B cell (primary cell): Measurements from ENCODE around the gene PTH2. TPM values are rescaled to one million over a fixed set of nuclear protein-coding genes. Genes with fewer than 3 reads are reported as not detected.

Source experiments
- ATAC-seq: fragments of 200-7000 bp; cut with Tn5 transposase; one replicate; pipeline ENCODE4 v1.10.0; 2021; ENCODE audit warnings: low read depth, mild to moderate bottlenecking, moderate number of reproducible peaks, moderate library complexity
- CTCF ChIA-PET: fragments of 350-600 bp; sonication (Branson Sonifier 250); formaldehyde crosslinking; loops from one replicate; lab custom pipeline; 2021; ENCODE audit warnings: antibody characterized with exemption, inconsistent platforms; lab: Charles Lee
- POLR2A ChIA-PET: fragments of 350-600 bp; sonication (Branson Sonifier 250); formaldehyde crosslinking; loops from one replicate; lab custom pipeline; 2021; ENCODE audit warnings: antibody characterized with exemption; lab: Charles Lee
- DNase-seq: peaks from one replicate; pipeline ENCODE4 v3.0.0; 2013
- H2AFZ ChIP-seq: 2 replicates; pipeline ENCODE4 v1.6.1; 2012; ENCODE audit warnings: mild to moderate bottlenecking, low read depth, low read length; ENCODE audit not compliant: insufficient read depth, poor library complexity, severe bottlenecking
- H3K27ac ChIP-seq, 2 donors: 1 replicate in 1 of 2; 2 replicates in 1 of 2; pipeline ENCODE4 v1.5.1; 2012 to 2013; ENCODE audit warnings: low read length in 2 of 2, mild to moderate bottlenecking in 2 of 2, moderate library complexity in 1 of 2
- H3K27me3 ChIP-seq, 4 experiments: fragments of 200-600 bp in 1 of 4; sonication (generic) in 1 of 4; replicated peaks in 1 of 4; 1 replicate in 2 of 4; 2 replicates in 2 of 4; pipeline versions ENCODE4 v1.6.1 to v1.7.0; 2013 to 2016; ENCODE audit warnings: low read length in 3 of 4, mild to moderate bottlenecking in 2 of 4, mixed read lengths in 1 of 4, moderate library complexity in 1 of 4; ENCODE audit not compliant: insufficient read depth in 4 of 4, control insufficient read depth in 3 of 4; ENCODE audit errors: control extremely low read depth in 1 of 4
- H3K36me3 ChIP-seq, 2 experiments: replicated peaks in 1 of 2; 1 replicate in 1 of 2; 2 replicates in 1 of 2; pipeline versions ENCODE4 v1.6.1 to v1.7.1; 2013; ENCODE audit warnings: low read length in 1 of 2; ENCODE audit not compliant: insufficient read depth in 2 of 2, control insufficient read depth in 1 of 2; ENCODE audit errors: control extremely low read depth in 1 of 2, extremely low read depth in 1 of 2
- H3K4me1 ChIP-seq, 2 donors: fragments of 200-600 bp in 1 of 2; sonication (generic) in 1 of 2; 1 replicate in 1 of 2; 2 replicates in 1 of 2; pipeline versions ENCODE4 v1.5.1 to v1.6.1; 2013 to 2017; ENCODE audit warnings: low read length in 2 of 2; ENCODE audit not compliant: control insufficient read depth in 2 of 2, insufficient read depth in 2 of 2
- H3K4me2 ChIP-seq: replicated peaks from 2 replicates; pipeline ENCODE3; 2012; ENCODE audit warnings: mild to moderate bottlenecking, low read depth, low read length; ENCODE audit not compliant: poor library complexity, severe bottlenecking
- H3K4me3 ChIP-seq, 5 experiments: fragments of 200-600 bp in 1 of 5; sonication (generic) in 1 of 5; 1 replicate in 3 of 5; 2 replicates in 2 of 5; pipeline versions ENCODE4 v1.5.1 to v1.7.0; 2011 to 2016; ENCODE audit warnings: low read length in 4 of 5, mild to moderate bottlenecking in 4 of 5, low read depth in 2 of 5, control low read depth in 1 of 5, moderate library complexity in 1 of 5; ENCODE audit not compliant: insufficient read depth in 1 of 5; ENCODE audit errors: control extremely low read depth in 1 of 5, extremely low read depth in 1 of 5
- H3K79me2 ChIP-seq: fragments of 200-600 bp; sonication (generic); one replicate; pipeline ENCODE4 v1.6.0; 2016; ENCODE audit warnings: low read length; ENCODE audit not compliant: control insufficient read depth, insufficient read depth
- H3K9ac ChIP-seq: fragments of 200-600 bp; sonication (generic); 2 replicates; pipeline ENCODE4 v1.6.1; 2017; ENCODE audit warnings: mild to moderate bottlenecking, low read length, moderate library complexity
- H3K9me3 ChIP-seq, 3 donors: one replicate each; pipeline versions ENCODE4 v1.6.1 to v1.7.1; 2013; ENCODE audit warnings: low read length in 2 of 3; ENCODE audit not compliant: control insufficient read depth in 2 of 3, insufficient read depth in 1 of 3; ENCODE audit errors: control extremely low read depth in 1 of 3
- H4K20me1 ChIP-seq: 2 replicates; pipeline ENCODE4 v1.6.0; 2012; ENCODE audit warnings: mild to moderate bottlenecking, low read length; ENCODE audit not compliant: insufficient read depth, control insufficient read depth, poor library complexity, severe bottlenecking
- H3K27ac Mint-ChIP-seq: one replicate; pipeline ENCODE4 v1.8.0; 2021; ENCODE audit warnings: mixed read lengths
- H3K27me3 Mint-ChIP-seq: one replicate; pipeline ENCODE4 v1.8.0; 2021; ENCODE audit warnings: mixed read lengths
- H3K4me1 Mint-ChIP-seq: one replicate; pipeline ENCODE4 v1.8.0; 2021; ENCODE audit warnings: mixed read lengths
- H3K4me3 Mint-ChIP-seq: one replicate; pipeline ENCODE4 v1.8.0; 2021; ENCODE audit warnings: mixed read lengths
- H3K9me3 Mint-ChIP-seq: one replicate; pipeline ENCODE4 v1.8.0; 2022; ENCODE audit warnings: mixed read lengths; ENCODE audit not compliant: insufficient read depth
- CTCF ChIP-seq: fragments of 200-600 bp; IDR thresholded peaks from one replicate; pipeline ENCODE4 v1.8.0; 2022; ENCODE audit warnings: antibody characterized with exemption, mild to moderate bottlenecking
- EZH2 ChIP-seq: IDR thresholded peaks from 2 replicates; pipeline ENCODE4 v1.6.1; 2012; ENCODE audit warnings: borderline replicate concordance, low read depth, mild to moderate bottlenecking, moderate library complexity, low read length; ENCODE audit not compliant: insufficient read depth, poor library complexity, severe bottlenecking
- WGBS: methylation state at CpG from one replicate; pipeline ENCODE4 v1.1.5; 2013; ENCODE audit warnings: missing lambda C conversion rate; ENCODE audit not compliant: insufficient coverage; 5-methylcytosine and 5-hydroxymethylcytosine counted together
- intact Hi-C: fragments of 100-400 bp; cut with micrococcal nuclease; formaldehyde crosslinking; loops from one replicate; pipeline ENCODE4 v1.10.0; 2022
- polyA plus RNA-seq: library from polyadenylated mRNA; depleted of rRNA; stranded (reverse); fragments of >200 nt; gene quantifications from 2 replicates; pipeline ENCODE4 v1.2.3, GENCODE V29; 2012
- total RNA-seq, 2 donors: library from RNA; stranded (reverse); fragments of 120-200 nt in 1 of 2; gene quantifications; 1 replicate in 1 of 2; 2 replicates in 1 of 2; pipeline versions ENCODE4 v1.2.3 to v1.2.4, GENCODE V29; 2013 to 2022

The PTH2 gene
- total and polyA plus RNA-seq, 2 donors (not counting 1 experiment from before 2014, with no cell fraction given) = not detected

DNA sequence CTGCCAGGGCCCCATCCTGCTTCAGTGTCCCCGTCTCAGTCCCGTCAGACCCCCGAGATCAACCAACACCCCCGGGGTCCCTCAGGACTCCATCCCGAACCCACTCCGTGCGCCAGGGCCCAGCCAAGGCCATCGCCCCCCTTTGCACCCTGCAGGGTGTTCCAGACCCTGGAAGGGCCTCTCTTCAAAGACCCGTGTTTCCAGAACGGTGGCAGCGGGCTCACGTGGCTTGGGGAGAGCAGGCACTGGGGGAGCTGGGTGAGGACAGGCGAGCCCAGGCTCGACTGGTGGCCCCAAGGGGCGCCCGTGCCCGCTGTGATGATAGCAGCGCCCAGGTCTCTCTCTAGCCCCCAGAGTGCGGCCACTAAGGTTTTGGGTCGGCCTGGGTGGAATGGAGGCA, 33.8 kb downstream of the PTH2 start:
- H3K27ac Mint-ChIP-seq = no peak overlapping the region
- POLR2A ChIA-PET = interaction anchor here (2.2 to 2.9 kb wide), 2 partner anchors 27 to 55 kb away, joined by 6 to 18 read pairs; partner anchors contain the start of genes CD37 and TEAD2
- no peak for DNase-seq

More for the DNA sequence above, 33.8 kb downstream of the PTH2 start:
- Histone ChIP-seq H3K4me2 (no peak overlapping the region), H3K4me1 (peaks cover 21 to 46% of the 10 kb centered on the region in 2 donors), H3K79me2 (no peaks in the 10 kb centered on the region), H2AFZ (no peak overlapping the region), H3K9ac (no peak overlapping the region), H3K9me3 (peaks cover 0 to 6% (median 0%) of the 10 kb centered on the region in 3 donors), H3K27me3 (no peaks in the 10 kb centered on the region), H4K20me1 (no peaks in the 10 kb centered on the region), H3K4me3 (no peak overlapping the region), H3K36me3 (no peaks in the 10 kb centered on the region), H3K27ac (no peak overlapping the region)
- Mint-ChIP-seq H3K27me3 (no peaks in the 10 kb centered on the region), H3K4me1 (peaks cover 43% of the 10 kb centered on the region), H3K9me3 (no peaks in the 10 kb centered on the region), H3K4me3 (peak overlapping the region; percentile 61)
- ATAC-seq = no peak
- 95% methylated on average over 20 of the region's 20 CpGs for WGBS
- CTCF ChIA-PET = interaction anchor here (1.0 to 5.9 kb wide), 6 partner anchors 24 to 124 kb away, joined by 3 to 54 read pairs (median 8); partner anchors contain the start of gene GFY
- TF ChIP-seq CTCF = no peak
- no peak for TF ChIP-seq EZH2
- intact Hi-C loops = no loop called here
